BLaER1 treated with 17β-estradiol and CSF1 and Interleukin-3, amounts not matched to agents 10 nM and 100 nM (cell line): ENCODE results near the gene ZNF570.

ENCODE experiments used
- H3K27ac ChIP-seq, 11 experiments: shearing (Covaris generic); formaldehyde crosslinking; 2 replicates each; pipeline ENCODE4 v1.8.1; 2022
- H3K27me3 ChIP-seq, 11 experiments: shearing (Covaris generic); formaldehyde crosslinking; 2 replicates each; pipeline ENCODE4 v1.8.1; 2022
- H3K36me3 ChIP-seq, 11 experiments: shearing (Covaris generic); formaldehyde crosslinking; 2 replicates each; pipeline ENCODE4 v1.8.1; 2022
- H3K4me1 ChIP-seq, 10 experiments: shearing (Covaris generic); formaldehyde crosslinking; 2 replicates each; pipeline ENCODE4 v1.8.1; 2022
- H3K4me2 ChIP-seq, 11 experiments: shearing (Covaris generic); formaldehyde crosslinking; 2 replicates each; pipeline ENCODE4 v1.8.1; 2022
- H3K4me3 ChIP-seq, 10 experiments: shearing (Covaris generic); formaldehyde crosslinking; 2 replicates each; pipeline ENCODE4 v1.8.1; 2022
- H3K9ac ChIP-seq, 11 experiments: shearing (Covaris generic); formaldehyde crosslinking; 2 replicates each; pipeline ENCODE4 v1.8.1; 2022
- H3K9me3 ChIP-seq, 11 experiments: shearing (Covaris generic); formaldehyde crosslinking; replicated peaks in 1 of 11; 2 replicates each; pipeline ENCODE4 v1.8.1; 2022
- H4K20me1 ChIP-seq, 11 experiments: shearing (Covaris generic); formaldehyde crosslinking; 2 replicates each; pipeline ENCODE4 v1.8.1; 2022
- Cebpa-rat ChIP-seq, 11 experiments: shearing (Covaris generic); IDR thresholded peaks; 2 replicates each; pipeline ENCODE4 v1.8.1; 2022

The ZNF570 gene

GRCh38 chr19:37519890-37520289 is 50.7 kb downstream of the ZNF570 start:
- Histone ChIP-seq H3K36me3 (peaks cover 68 to 93% (median 90%) of the 10 kb centered on the region in 11 experiments), H3K4me2 (no peak overlapping the region), H4K20me1 (no peaks in the 10 kb centered on the region), H3K4me1 (no peaks in the 10 kb centered on the region; a peak in 2 of 20 replicates), H3K27me3 (no peaks in the 10 kb centered on the region), H3K9me3 (peaks cover 91 to 98% (median 94%) of the 10 kb centered on the region in 11 experiments), H3K27ac (no peak overlapping the region), H3K4me3 (no peak overlapping the region), H3K9ac (no peak overlapping the region)
- no peak for TF ChIP-seq Cebpa-rat (IDR thresholded peaks at IDR 0.05)

- TF ChIP-seq Cebpa-rat (IDR thresholded peaks at IDR 0.05) = no peak
- Histone ChIP-seq H3K36me3 (peaks cover 53 to 70% (median 63%) of the 10 kb centered on the region in 11 experiments), H3K27me3 (no peaks in the 10 kb centered on the region), H3K9me3 (peaks cover 0 to 100% (median 97%) of the 10 kb centered on the region in 11 experiments; a peak in 20 of 22 replicates), H3K4me2 (no peak overlapping the region), H3K27ac (no peak overlapping the region), H4K20me1 (no peaks in the 10 kb centered on the region), H3K4me1 (no peaks in the 10 kb centered on the region), H3K9ac (no peak overlapping the region), H3K4me3 (peak overlapping the region in 4 of 10 experiments; percentile 19 to 32 (median 22); a peak in 7 of 20 replicates)
These were observed 68.3 kb downstream of the ZNF570 start for GRCh38 chr19:37537391-37537947.
